ENCODE data around the gene CABLES2. TPM values are rescaled to one million over a fixed set of nuclear protein-coding genes. Genes with fewer than 3 reads are reported as not detected.

CABLES2 gene
- total and polyA plus RNA-seq, 3 experiments from 2014 or later = 3.2 to 9.2 (median 8.6) TPM

DNA sequence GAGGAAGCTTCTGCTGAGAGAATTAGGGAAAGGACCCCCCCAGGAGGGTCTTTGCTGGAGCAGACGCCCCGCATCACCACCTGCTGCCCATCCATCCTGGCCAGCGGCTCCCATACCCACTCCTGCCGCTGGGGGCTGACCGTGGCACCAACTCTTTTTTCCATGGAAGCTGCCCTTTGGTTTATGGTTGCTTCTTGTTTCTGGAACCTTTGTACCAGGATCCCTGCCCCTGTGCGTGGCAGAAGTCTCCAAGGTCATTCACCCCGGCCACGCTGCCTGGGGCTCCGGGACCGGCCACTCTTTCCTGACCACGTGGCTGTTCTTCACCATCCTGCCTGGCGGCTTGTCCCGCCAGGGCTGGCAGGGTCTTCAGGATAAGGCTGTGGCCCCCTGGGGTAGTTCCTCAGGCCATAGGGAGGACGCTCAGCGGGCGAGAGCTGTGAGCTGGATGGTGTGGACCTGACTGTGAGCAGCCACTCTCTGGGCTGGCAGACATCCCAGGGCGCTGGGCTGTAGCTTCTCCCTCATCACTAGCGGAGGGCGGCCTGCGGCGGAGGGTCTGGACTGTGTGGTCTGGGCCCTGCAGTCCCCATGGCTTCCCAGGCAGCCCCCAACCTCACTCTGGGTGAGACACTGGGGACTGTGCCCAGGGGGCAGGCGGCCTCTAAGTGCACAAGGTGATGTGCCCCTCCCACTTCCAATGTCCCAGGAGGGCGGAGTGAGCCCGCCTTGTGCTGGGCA, 43.0 kb upstream of the CABLES2 start:
- Histone ChIP-seq H3K4me1 (ENCODE audit: insufficient read depth, low read length) (no peaks in the 10 kb centered on the region), H3K4me3 (ENCODE audit: low read length) (no peak overlapping the region), H3K9me3 (ENCODE audit: low read length) (no peaks in the 10 kb centered on the region), H3K27ac (ENCODE audit: low read depth, low read length) (no peak overlapping the region), H3K27me3 (ENCODE audit: insufficient read depth, low read length, poor library complexity, severe bottlenecking) (no peaks in the 10 kb centered on the region), H3K36me3 (ENCODE audit: insufficient read depth, low read length) (no peaks in the 10 kb centered on the region)
- H3K27me3 Mint-ChIP-seq = peaks cover 6 to 29% of the 10 kb centered on the region in 2 donors
- DNase-seq = no peak
- CTCF ChIA-PET = no interaction called here
- no peaks in the 10 kb centered on the region for H3K4me1 Mint-ChIP-seq
- no peak overlapping the region for H3K27ac Mint-ChIP-seq
- no peaks in the 10 kb centered on the region for H3K36me3 Mint-ChIP-seq
- POLR2A ChIA-PET = no interaction called here
- H3K4me3 Mint-ChIP-seq = no peak overlapping the region
- no peaks in the 10 kb centered on the region for H3K9me3 Mint-ChIP-seq

- Histone ChIP-seq H3K27ac (ENCODE audit: low read depth, low read length) (no peak overlapping the region), H3K27me3 (ENCODE audit: insufficient read depth, low read length, poor library complexity, severe bottlenecking) (no peaks in the 10 kb centered on the region), H3K9me3 (ENCODE audit: low read length) (no peaks in the 10 kb centered on the region), H3K36me3 (ENCODE audit: insufficient read depth, low read length) (no peaks in the 10 kb centered on the region), H3K4me3 (ENCODE audit: low read length) (no peak overlapping the region), H3K4me1 (ENCODE audit: insufficient read depth, low read length) (no peaks in the 10 kb centered on the region)
- ChIA-PET POLR2A (no interaction called here), CTCF (no interaction called here)
- Mint-ChIP-seq H3K27ac (no peak overlapping the region), H3K27me3 (peaks cover 6 to 32% of the 10 kb centered on the region in 2 donors), H3K9me3 (no peaks in the 10 kb centered on the region), H3K4me3 (no peak overlapping the region), H3K4me1 (no peaks in the 10 kb centered on the region), H3K36me3 (no peaks in the 10 kb centered on the region)
- DNase-seq = no peak
These were observed 41.7 kb upstream of the CABLES2 start for GRCh38 chr20:62448788-62449187.

DNA sequence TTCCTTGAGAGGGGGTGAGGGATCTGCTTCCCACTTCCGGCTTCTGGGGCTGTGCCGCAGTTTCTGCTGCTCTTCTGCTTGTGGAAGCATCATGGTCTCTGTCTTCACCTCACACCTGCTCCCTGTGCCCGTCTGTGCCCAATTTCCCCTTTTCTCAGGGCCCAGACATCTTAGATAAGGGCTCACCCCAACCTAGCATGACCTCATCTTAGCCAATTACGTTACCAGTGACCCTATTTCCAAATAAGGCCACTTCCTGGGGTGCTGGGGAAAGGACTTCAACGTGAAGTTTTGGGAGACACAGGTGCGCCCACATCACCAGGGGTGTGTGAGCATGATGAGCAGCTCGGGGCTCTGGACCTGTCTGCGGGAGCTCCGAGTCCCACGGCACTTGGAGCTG, 41.0 kb upstream of the CABLES2 start:
- Mint-ChIP-seq H3K9me3 (no peaks in the 10 kb centered on the region), H3K4me3 (no peak overlapping the region), H3K27me3 (peaks cover 7 to 30% of the 10 kb centered on the region in 2 donors), H3K36me3 (no peaks in the 10 kb centered on the region), H3K27ac (no peak overlapping the region), H3K4me1 (no peaks in the 10 kb centered on the region)
- Histone ChIP-seq H3K27ac (ENCODE audit: low read depth, low read length) (no peak overlapping the region), H3K27me3 (ENCODE audit: insufficient read depth, low read length, poor library complexity, severe bottlenecking) (no peaks in the 10 kb centered on the region), H3K9me3 (ENCODE audit: low read length) (no peaks in the 10 kb centered on the region), H3K4me1 (ENCODE audit: insufficient read depth, low read length) (no peaks in the 10 kb centered on the region), H3K4me3 (ENCODE audit: low read length) (no peak overlapping the region), H3K36me3 (ENCODE audit: insufficient read depth, low read length) (no peaks in the 10 kb centered on the region)
- ChIA-PET POLR2A (no interaction called here), CTCF (no interaction called here)
- no peak for DNase-seq

GRCh38 chr20:62446888-62447869, 40.1 kb upstream of the CABLES2 start:
- no peaks in the 10 kb centered on the region for H3K36me3 ChIP-seq (ENCODE audit: insufficient read depth, low read length)
- Mint-ChIP-seq H3K27ac (peak overlapping the region in 1 of 8 donors; percentile 87), H3K9me3 (no peaks in the 10 kb centered on the region), H3K36me3 (no peaks in the 10 kb centered on the region), H3K27me3 (peaks cover 7 to 35% of the 10 kb centered on the region in 2 donors), H3K4me3 (no peak overlapping the region), H3K4me1 (no peaks in the 10 kb centered on the region)
- no peak overlapping the region for H3K4me3 ChIP-seq (ENCODE audit: low read length)
- no peak for DNase-seq
- no peaks in the 10 kb centered on the region for H3K9me3 ChIP-seq (ENCODE audit: low read length)
- POLR2A ChIA-PET = no interaction called here
- no peaks in the 10 kb centered on the region for H3K4me1 ChIP-seq (ENCODE audit: insufficient read depth, low read length)
- CTCF ChIA-PET = no interaction called here
- no peak overlapping the region for H3K27ac ChIP-seq (ENCODE audit: low read depth, low read length)
- H3K27me3 ChIP-seq (ENCODE audit: insufficient read depth, low read length, poor library complexity, severe bottlenecking) = no peaks in the 10 kb centered on the region

DNA sequence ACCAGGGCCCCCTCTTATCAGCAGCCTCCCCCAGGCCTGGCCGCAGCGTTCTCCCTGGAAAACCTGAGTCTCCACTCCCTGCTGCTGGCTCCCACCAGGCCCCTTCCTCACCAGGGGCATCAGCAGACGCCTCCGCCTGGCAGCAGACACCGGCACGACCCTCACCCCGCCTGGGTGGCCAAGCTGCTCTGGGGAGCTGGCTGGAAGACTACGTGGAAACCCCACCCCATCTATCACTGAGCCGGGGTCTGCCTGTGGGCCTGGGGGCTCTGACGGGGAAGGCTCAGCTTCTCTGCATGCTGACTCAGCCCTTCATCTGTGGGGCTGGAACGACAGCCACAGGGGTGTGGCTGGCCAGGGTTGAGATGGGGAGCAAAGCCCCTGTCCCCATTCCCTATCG, 39.4 kb upstream of the CABLES2 start:
- Mint-ChIP-seq H3K9me3 (no peaks in the 10 kb centered on the region), H3K4me3 (no peak overlapping the region)

DNA sequence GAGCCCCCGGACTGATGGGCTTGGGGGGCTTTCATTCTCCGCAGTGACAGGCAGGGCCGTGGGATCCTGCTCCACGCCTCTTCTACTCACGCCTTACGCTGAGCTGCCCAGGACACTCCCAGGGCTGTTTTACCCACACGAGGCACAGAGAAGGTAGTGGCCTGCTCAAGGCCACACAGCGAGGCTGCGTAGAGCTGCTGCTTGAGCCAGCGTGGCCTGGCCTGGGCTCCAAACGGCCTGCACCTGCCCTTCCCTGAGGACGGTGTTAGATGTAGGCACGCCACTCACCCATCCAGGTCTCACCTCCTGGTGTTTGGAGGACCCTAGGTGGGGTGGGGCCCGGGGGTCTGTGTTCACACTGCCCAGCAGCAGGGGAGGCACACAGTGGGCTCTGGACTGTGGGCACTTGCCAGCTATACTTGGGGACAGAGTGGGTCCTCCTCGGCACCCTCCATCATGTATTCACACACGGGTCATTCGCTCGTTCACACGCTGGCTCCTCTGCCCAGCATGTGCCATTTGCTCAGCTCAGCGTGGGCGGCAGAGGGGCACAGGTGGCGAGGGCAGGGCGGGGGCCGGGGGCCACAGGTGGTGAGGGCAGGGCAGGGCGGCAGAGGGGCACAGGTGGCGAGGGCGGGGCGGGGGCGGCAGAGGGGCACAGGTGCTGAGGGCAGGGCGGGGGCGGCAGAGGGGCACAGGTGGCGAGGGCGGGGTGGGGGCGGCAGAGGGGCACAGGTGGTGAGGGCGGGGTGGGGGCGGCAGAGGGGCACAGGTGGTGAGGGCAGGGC, 38.7 kb upstream of the CABLES2 start:
- Histone ChIP-seq H3K36me3 (ENCODE audit: insufficient read depth, low read length) (no peaks in the 10 kb centered on the region), H3K27ac (ENCODE audit: low read depth, low read length) (no peak overlapping the region), H3K9me3 (ENCODE audit: low read length) (no peaks in the 10 kb centered on the region), H3K4me1 (ENCODE audit: insufficient read depth, low read length) (no peaks in the 10 kb centered on the region), H3K27me3 (ENCODE audit: insufficient read depth, low read length, poor library complexity, severe bottlenecking) (no peaks in the 10 kb centered on the region), H3K4me3 (ENCODE audit: low read length) (no peak overlapping the region)
- peaks cover 9 to 37% of the 10 kb centered on the region in 2 donors for H3K27me3 Mint-ChIP-seq
- no peak overlapping the region for H3K27ac Mint-ChIP-seq
- no peaks in the 10 kb centered on the region for H3K9me3 Mint-ChIP-seq
- H3K4me1 Mint-ChIP-seq = no peaks in the 10 kb centered on the region
- ChIA-PET POLR2A (no interaction called here), CTCF (no interaction called here)
- no peak for DNase-seq
- H3K36me3 Mint-ChIP-seq = no peaks in the 10 kb centered on the region
- H3K4me3 Mint-ChIP-seq = no peak overlapping the region

More for the DNA sequence above, 39.4 kb upstream of the CABLES2 start:
- no peaks in the 10 kb centered on the region for H3K36me3 Mint-ChIP-seq
- Histone ChIP-seq H3K27me3 (ENCODE audit: insufficient read depth, low read length, poor library complexity, severe bottlenecking) (no peaks in the 10 kb centered on the region), H3K9me3 (ENCODE audit: low read length) (no peaks in the 10 kb centered on the region), H3K4me3 (ENCODE audit: low read length) (no peak overlapping the region), H3K36me3 (ENCODE audit: insufficient read depth, low read length) (no peaks in the 10 kb centered on the region), H3K27ac (ENCODE audit: low read depth, low read length) (no peak overlapping the region), H3K4me1 (ENCODE audit: insufficient read depth, low read length) (no peaks in the 10 kb centered on the region)
- H3K27me3 Mint-ChIP-seq = peaks cover 7 to 35% of the 10 kb centered on the region in 2 donors
- no peak for DNase-seq
- H3K4me1 Mint-ChIP-seq = no peaks in the 10 kb centered on the region
- POLR2A ChIA-PET = no interaction called here
- CTCF ChIA-PET = no interaction called here
- H3K27ac Mint-ChIP-seq = peak overlapping the region in 1 of 8 donors; percentile 56

GRCh38 chr20:62444286-62444685, 37.2 kb upstream of the CABLES2 start:
- H3K4me3 Mint-ChIP-seq = no peak overlapping the region

More at GRCh38 chr20:62444286-62444685, 37.2 kb upstream of the CABLES2 start:
- CTCF ChIA-PET = no interaction called here
- Histone ChIP-seq H3K9me3 (ENCODE audit: low read length) (no peaks in the 10 kb centered on the region), H3K36me3 (ENCODE audit: insufficient read depth, low read length) (no peaks in the 10 kb centered on the region), H3K4me3 (ENCODE audit: low read length) (no peak overlapping the region), H3K4me1 (ENCODE audit: insufficient read depth, low read length) (no peaks in the 10 kb centered on the region), H3K27me3 (ENCODE audit: insufficient read depth, low read length, poor library complexity, severe bottlenecking) (no peaks in the 10 kb centered on the region), H3K27ac (ENCODE audit: low read depth, low read length) (no peak overlapping the region)
- H3K27me3 Mint-ChIP-seq = peaks cover 7 to 36% of the 10 kb centered on the region in 2 donors
- no peak overlapping the region for H3K27ac Mint-ChIP-seq
- POLR2A ChIA-PET = no interaction called here
- H3K9me3 Mint-ChIP-seq = no peaks in the 10 kb centered on the region
- H3K36me3 Mint-ChIP-seq = no peaks in the 10 kb centered on the region
- H3K4me1 Mint-ChIP-seq = no peaks in the 10 kb centered on the region
- no peak for DNase-seq
